ENCODE data around the gene SEMA3C. TPM values are rescaled to one million over a fixed set of nuclear protein-coding genes. Genes with fewer than 3 reads are reported as not detected.
A peak's percentile ranks its signal among the peaks of the same experiment; 100 is the strongest.

SEMA3C gene
- total RNA-seq, 4 donors from 2014 or later, result 34.8 to 371 (median 116) TPM

- no peak for TF ChIP-seq POLR2A (IDR thresholded peaks at IDR 0.05)
- TF ChIP-seq CTCF (IDR thresholded peaks at IDR 0.05), result no peak
- Histone ChIP-seq H3K4me3 (no peak overlapping the region), H3K36me3 (no peaks in the 10 kb centered on the region), H3K9me3 (no peaks in the 10 kb centered on the region), H3K27ac (no peak overlapping the region), H3K4me1 (no peaks in the 10 kb centered on the region), H3K27me3 (no peaks in the 10 kb centered on the region)
- intact Hi-C loops (cut with DNase I; ENCODE audit: low total_unique reads), result no loop called here
- DNase-seq, result no peak
These were observed 215.6 kb downstream of the SEMA3C start for GRCh38 chr7:80703272-80703671.

GRCh38 chr7:80699721-80700256 lies 219.1 kb downstream of the SEMA3C start:
- TF ChIP-seq CTCF (IDR thresholded peaks at IDR 0.05) (no peak), POLR2A (IDR thresholded peaks at IDR 0.05) (no peak)
- H3K27ac ChIP-seq, result no peak overlapping the region

GRCh38 chr7:80699045-80699638 lies 219.7 kb downstream of the SEMA3C start:
- Histone ChIP-seq H3K27ac (no peak overlapping the region), H3K4me1 (no peaks in the 10 kb centered on the region), H3K4me3 (no peak overlapping the region), H3K36me3 (no peaks in the 10 kb centered on the region), H3K27me3 (no peaks in the 10 kb centered on the region), H3K9me3 (no peaks in the 10 kb centered on the region)
- peak; percentile 64 to 78 (median 70) for TF ChIP-seq CTCF (IDR thresholded peaks at IDR 0.05)
- TF ChIP-seq POLR2A (IDR thresholded peaks at IDR 0.05), result no peak
- no peak for DNase-seq
- intact Hi-C loops (cut with DNase I; ENCODE audit: low total_unique reads), result loop anchor here (5.0 kb wide), 1 partner anchor 758 kb away; no protein-coding TSS in a partner anchor

More at GRCh38 chr7:80699721-80700256, 219.1 kb downstream of the SEMA3C start:
- no peaks in the 10 kb centered on the region for H3K9me3 ChIP-seq
- no peaks in the 10 kb centered on the region for H3K4me1 ChIP-seq
- H3K27me3 ChIP-seq, result no peaks in the 10 kb centered on the region
- DNase-seq, result no peak
- H3K4me3 ChIP-seq, result no peak overlapping the region
- H3K36me3 ChIP-seq, result no peaks in the 10 kb centered on the region
- intact Hi-C loops (cut with DNase I; ENCODE audit: low total_unique reads), result loop anchor here (5.0 kb wide), 1 partner anchor 758 kb away; no protein-coding TSS in a partner anchor
